NCI-H748 treated with DMSO at 0.1 percent for 48 hours (cell line): ENCODE measurements around the gene CREBZF.
"Not testable (repeated sequence)": the region's sequence is repeated elsewhere in the genome, so short reads cannot be mapped to it uniquely, and the experiment has no call there.

Experiments
- DNase-seq: peaks from one replicate; lab custom pipeline; 2025; lab: John Stamatoyannopoulos, UW

CREBZF gene

GRCh38 chr11:85626496-85626895 is 38.4 kb downstream of the CREBZF start:
- no peak for DNase-seq

- no peak for DNase-seq
Measured at GRCh38 chr11:85620256-85620655, 44.7 kb downstream of the CREBZF start.

- DNase-seq = no peak
Measured at GRCh38 chr11:85619499-85619898, 45.4 kb downstream of the CREBZF start.

GRCh38 chr11:85611643-85612042 is 53.3 kb downstream of the CREBZF start:
- DNase-seq = not testable (repeated sequence)
